Measurements from ENCODE around the gene NUP188.
A peak's percentile ranks its signal among the peaks of the same experiment; 100 is the strongest.

The NUP188 gene

DNA sequence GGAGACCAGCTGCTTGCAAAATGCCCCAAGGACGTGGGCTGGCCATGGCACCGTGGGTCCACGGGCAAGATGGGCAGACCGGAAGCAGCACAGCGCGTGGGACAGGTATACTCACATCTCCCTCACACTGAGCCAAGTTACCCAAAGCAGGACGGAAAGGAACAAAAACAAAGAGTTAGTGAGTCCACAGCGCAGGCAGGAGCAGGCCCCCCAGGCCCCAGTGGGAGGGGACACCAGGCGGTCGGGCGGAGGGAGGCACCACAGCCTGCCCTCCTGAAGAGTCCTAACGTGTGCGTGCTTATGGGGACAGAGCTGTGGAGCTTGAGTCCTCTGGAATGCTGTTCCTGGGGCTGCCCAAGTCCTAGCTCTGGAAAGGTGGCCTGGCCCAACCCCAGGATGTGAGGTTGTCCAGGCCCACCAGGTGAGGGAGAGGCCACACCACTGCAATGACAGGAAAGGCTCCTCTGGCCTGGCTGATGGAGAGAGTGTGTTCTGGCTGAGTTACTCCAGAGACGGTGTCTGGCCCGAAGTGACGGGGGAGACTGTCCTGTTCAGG lies 65.5 kb downstream of the NUP188 start:
- H3K14ac ChIP-seq (ENCODE audit: low read length): no peak overlapping the region
- WGBS (ENCODE audit: extremely low coverage, insufficient coverage, insufficient read length): no CpG with 5 or more reads among the region's 16 CpGs
- peaks cover 52 to 59% of the 10 kb centered on the region in 2 experiments for H3K36me3 ChIP-seq (ENCODE audit: control insufficient read depth in 1 of 2, insufficient read depth in 2 of 2, low read length in 2 of 2)
- H2BK12ac ChIP-seq (ENCODE audit: low read length): no peak overlapping the region
- no peak overlapping the region for H4K12ac ChIP-seq (ENCODE audit: low read depth, low read length)
- no peak overlapping the region for H2AK5ac ChIP-seq (ENCODE audit: low read length)
- H4K91ac ChIP-seq (ENCODE audit: low read depth, low read length): no peak overlapping the region
- H2BK5ac ChIP-seq (ENCODE audit: low read depth, low read length, poor library complexity): no peak overlapping the region
- no peak overlapping the region for H3K18ac ChIP-seq (ENCODE audit: low read length)
- no peak overlapping the region for H3K4me3 ChIP-seq (ENCODE audit: low read depth, low read length)
- peak overlapping the region; percentile 29 for H3K27ac ChIP-seq (ENCODE audit: low read depth, low read length)
- H3K79me2 ChIP-seq (ENCODE audit: control insufficient read depth, insufficient read depth, low read length, poor library complexity): no peaks in the 10 kb centered on the region
- no peak overlapping the region for H3K4ac ChIP-seq (ENCODE audit: low read depth, low read length)
- no peak overlapping the region for H2BK120ac ChIP-seq (ENCODE audit: insufficient read depth, low read length, poor library complexity)
- H3K27me3 ChIP-seq (ENCODE audit: insufficient read depth, low read length): no peaks in the 10 kb centered on the region
- no peak overlapping the region for H4K8ac ChIP-seq (ENCODE audit: low read depth, low read length)
- no peak overlapping the region for H3K9ac ChIP-seq (ENCODE audit: low read length)
- H2AFZ ChIP-seq (ENCODE audit: insufficient read depth, low read length, poor library complexity): no peak overlapping the region
- no peak overlapping the region for H3K4me2 ChIP-seq (ENCODE audit: low read length)
- H3K23ac ChIP-seq (ENCODE audit: low read length): no peak overlapping the region
- peaks cover 28 to 32% of the 10 kb centered on the region in 2 experiments for H3K4me1 ChIP-seq (ENCODE audit: control insufficient read depth in 1 of 2, insufficient read depth in 2 of 2, low read length in 2 of 2)
- DNase-seq: no peak
- no peaks in the 10 kb centered on the region for H3K9me3 ChIP-seq (ENCODE audit: insufficient read depth, low read depth, low read length)
- no peaks in the 10 kb centered on the region for H3K79me1 ChIP-seq (ENCODE audit: low read length)

DNA sequence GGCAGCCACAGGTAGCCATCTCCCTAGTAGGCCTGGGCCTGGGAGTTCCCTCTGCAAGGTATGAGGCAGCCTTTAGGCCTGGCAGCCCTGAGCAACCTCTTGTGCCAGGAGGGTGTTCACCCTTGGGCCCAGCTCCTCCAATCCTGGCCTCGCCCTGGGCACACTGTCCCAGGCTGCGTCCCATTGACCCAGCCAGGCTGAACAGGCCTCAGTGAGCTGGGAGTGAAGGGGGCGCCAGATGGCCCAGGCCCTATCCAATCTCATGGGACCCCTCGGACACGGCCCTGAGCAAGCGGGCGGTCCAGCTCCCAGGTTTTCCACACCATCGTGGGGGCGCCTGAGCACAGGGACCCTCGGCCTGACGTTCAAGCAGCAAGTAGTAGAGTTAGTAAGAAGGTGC lies 66.2 kb downstream of the NUP188 start:
- H3K4ac ChIP-seq (ENCODE audit: low read depth, low read length): no peak overlapping the region
- H2BK120ac ChIP-seq (ENCODE audit: insufficient read depth, low read length, poor library complexity): no peak overlapping the region
- H4K91ac ChIP-seq (ENCODE audit: low read depth, low read length): no peak overlapping the region
- H3K79me2 ChIP-seq (ENCODE audit: control insufficient read depth, insufficient read depth, low read length, poor library complexity): no peaks in the 10 kb centered on the region
- no peak overlapping the region for H2AFZ ChIP-seq (ENCODE audit: insufficient read depth, low read length, poor library complexity)
- no peaks in the 10 kb centered on the region for H3K79me1 ChIP-seq (ENCODE audit: low read length)
- H3K9ac ChIP-seq (ENCODE audit: low read length): no peak overlapping the region
- no peak overlapping the region for H3K4me2 ChIP-seq (ENCODE audit: low read length)
- no peak overlapping the region for H3K14ac ChIP-seq (ENCODE audit: low read length)
- WGBS (ENCODE audit: extremely low coverage, insufficient coverage, insufficient read length): no CpG with 5 or more reads among the region's 11 CpGs
- no peak overlapping the region for H3K18ac ChIP-seq (ENCODE audit: low read length)
- H3K23ac ChIP-seq (ENCODE audit: low read length): no peak overlapping the region
- no peak for DNase-seq
- H3K9me3 ChIP-seq (ENCODE audit: insufficient read depth, low read depth, low read length): no peaks in the 10 kb centered on the region
- no peak overlapping the region for H2BK12ac ChIP-seq (ENCODE audit: low read length)
- H3K27ac ChIP-seq (ENCODE audit: low read depth, low read length): no peak overlapping the region
- H3K36me3 ChIP-seq (ENCODE audit: control insufficient read depth in 1 of 2, insufficient read depth in 2 of 2, low read length in 2 of 2): peaks cover 47 to 52% of the 10 kb centered on the region in 2 experiments
- H4K8ac ChIP-seq (ENCODE audit: low read depth, low read length): no peak overlapping the region
- peaks cover 28 to 29% of the 10 kb centered on the region in 2 experiments for H3K4me1 ChIP-seq (ENCODE audit: control insufficient read depth in 1 of 2, insufficient read depth in 2 of 2, low read length in 2 of 2)
- H3K27me3 ChIP-seq (ENCODE audit: insufficient read depth, low read length): no peaks in the 10 kb centered on the region
- H4K12ac ChIP-seq (ENCODE audit: low read depth, low read length): no peak overlapping the region
- no peak overlapping the region for H2BK5ac ChIP-seq (ENCODE audit: low read depth, low read length, poor library complexity)
- H3K4me3 ChIP-seq (ENCODE audit: low read depth, low read length): no peak overlapping the region
- no peak overlapping the region for H2AK5ac ChIP-seq (ENCODE audit: low read length)

DNA sequence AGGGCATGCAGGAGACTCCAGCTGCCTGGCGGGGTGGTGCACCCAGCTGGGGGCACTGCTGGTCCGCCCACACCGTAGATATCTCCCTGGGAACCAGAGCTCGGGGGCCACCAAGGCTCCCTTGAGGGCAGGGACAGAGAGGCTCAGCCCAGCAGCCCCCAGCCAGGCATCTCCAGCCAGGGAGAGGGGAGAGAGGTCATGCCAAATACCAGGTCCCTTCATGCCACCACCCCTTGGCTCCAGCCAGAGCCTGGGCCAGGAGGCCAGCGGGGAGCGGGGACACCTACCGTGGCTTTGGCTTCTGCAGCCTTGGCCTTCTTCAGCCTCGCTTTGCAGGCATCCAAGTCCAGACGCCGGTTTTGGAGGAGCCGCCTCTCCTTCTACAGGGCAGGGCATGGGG lies 66.6 kb downstream of the NUP188 start:
- Histone ChIP-seq H3K79me2 (ENCODE audit: control insufficient read depth, insufficient read depth, low read length, poor library complexity) (no peaks in the 10 kb centered on the region), H3K4ac (ENCODE audit: low read depth, low read length) (no peak overlapping the region), H3K4me2 (ENCODE audit: low read length) (no peak overlapping the region), H3K4me3 (ENCODE audit: low read depth, low read length) (no peak overlapping the region), H2BK12ac (ENCODE audit: low read length) (no peak overlapping the region), H3K14ac (ENCODE audit: low read length) (no peak overlapping the region), H4K8ac (ENCODE audit: low read depth, low read length) (no peak overlapping the region), H2AFZ (ENCODE audit: insufficient read depth, low read length, poor library complexity) (no peak overlapping the region), H3K27me3 (ENCODE audit: insufficient read depth, low read length) (no peaks in the 10 kb centered on the region), H3K36me3 (ENCODE audit: control insufficient read depth in 1 of 2, insufficient read depth in 2 of 2, low read length in 2 of 2) (peaks cover 42 to 51% of the 10 kb centered on the region in 2 experiments), H2BK120ac (ENCODE audit: insufficient read depth, low read length, poor library complexity) (no peak overlapping the region), H2BK5ac (ENCODE audit: low read depth, low read length, poor library complexity) (no peak overlapping the region), H3K9me3 (ENCODE audit: insufficient read depth, low read depth, low read length) (no peaks in the 10 kb centered on the region), H3K79me1 (ENCODE audit: low read length) (no peaks in the 10 kb centered on the region), H3K27ac (ENCODE audit: low read depth, low read length) (no peak overlapping the region), H2AK5ac (ENCODE audit: low read length) (no peak overlapping the region), H4K91ac (ENCODE audit: low read depth, low read length) (no peak overlapping the region), H3K23ac (ENCODE audit: low read length) (no peak overlapping the region), H3K4me1 (ENCODE audit: control insufficient read depth in 1 of 2, insufficient read depth in 2 of 2, low read length in 2 of 2) (peaks cover 28% of the 10 kb centered on the region in 2 experiments), H4K12ac (ENCODE audit: low read depth, low read length) (no peak overlapping the region), H3K9ac (ENCODE audit: low read length) (no peak overlapping the region), H3K18ac (ENCODE audit: low read length) (no peak overlapping the region)
- WGBS (ENCODE audit: extremely low coverage, insufficient coverage, insufficient read length): no CpG with 5 or more reads among the region's 11 CpGs
- DNase-seq: no peak

DNA sequence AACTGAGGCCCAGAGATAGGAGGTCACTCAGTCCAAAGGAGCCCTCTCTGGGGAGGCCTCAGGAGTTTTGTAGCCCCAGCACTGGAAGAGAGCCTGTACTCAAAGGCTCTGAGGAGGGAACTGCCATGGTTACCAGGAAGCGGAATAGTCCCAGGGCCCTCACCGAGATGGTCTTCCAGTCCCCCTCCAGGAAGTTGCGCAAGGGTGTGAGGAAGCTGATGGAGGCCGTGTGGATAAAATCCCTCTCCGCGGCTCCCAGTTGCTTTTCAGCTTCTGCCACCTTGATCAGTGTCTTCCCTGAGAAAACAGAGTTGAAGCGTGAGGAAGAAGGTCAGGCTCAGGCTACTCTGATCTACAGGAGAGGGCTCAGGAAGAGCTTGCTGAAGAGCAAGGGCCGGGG lies 67.1 kb downstream of the NUP188 start:
- Histone ChIP-seq H3K27ac (ENCODE audit: low read depth, low read length) (no peak overlapping the region), H2BK120ac (ENCODE audit: insufficient read depth, low read length, poor library complexity) (no peak overlapping the region), H3K36me3 (ENCODE audit: control insufficient read depth in 1 of 2, insufficient read depth in 2 of 2, low read length in 2 of 2) (peaks cover 38 to 49% of the 10 kb centered on the region in 2 experiments), H3K4me2 (ENCODE audit: low read length) (no peak overlapping the region), H4K91ac (ENCODE audit: low read depth, low read length) (no peak overlapping the region), H2AK5ac (ENCODE audit: low read length) (no peak overlapping the region), H3K4me3 (ENCODE audit: low read depth, low read length) (no peak overlapping the region), H2AFZ (ENCODE audit: insufficient read depth, low read length, poor library complexity) (no peak overlapping the region), H4K12ac (ENCODE audit: low read depth, low read length) (no peak overlapping the region), H3K79me2 (ENCODE audit: control insufficient read depth, insufficient read depth, low read length, poor library complexity) (no peaks in the 10 kb centered on the region), H3K4me1 (ENCODE audit: control insufficient read depth in 1 of 2, insufficient read depth in 2 of 2, low read length in 2 of 2) (peaks cover 28% of the 10 kb centered on the region in 2 experiments), H3K79me1 (ENCODE audit: low read length) (no peaks in the 10 kb centered on the region), H3K9ac (ENCODE audit: low read length) (no peak overlapping the region), H3K27me3 (ENCODE audit: insufficient read depth, low read length) (no peaks in the 10 kb centered on the region), H3K18ac (ENCODE audit: low read length) (no peak overlapping the region), H3K23ac (ENCODE audit: low read length) (no peak overlapping the region), H4K8ac (ENCODE audit: low read depth, low read length) (no peak overlapping the region), H2BK12ac (ENCODE audit: low read length) (no peak overlapping the region), H3K14ac (ENCODE audit: low read length) (no peak overlapping the region), H3K9me3 (ENCODE audit: insufficient read depth, low read depth, low read length) (no peaks in the 10 kb centered on the region), H3K4ac (ENCODE audit: low read depth, low read length) (no peak overlapping the region), H2BK5ac (ENCODE audit: low read depth, low read length, poor library complexity) (no peak overlapping the region)
- no peak for DNase-seq
- WGBS (ENCODE audit: extremely low coverage, insufficient coverage, insufficient read length): no CpG with 5 or more reads among the region's 8 CpGs
